Measurements from ENCODE around the gene C15orf39. TPM values are rescaled to one million over a fixed set of nuclear protein-coding genes. Genes with fewer than 3 reads are reported as not detected.

C15orf39 gene
- total RNA-seq, 1 experiment from 2014 or later = 28.9 TPM

- POLR2A ChIA-PET (ENCODE audit: low non-redundant PET) = no interaction called here
- H3K9me3 ChIP-seq (ENCODE audit: low read depth, low read length, poor library complexity, severe bottlenecking) = no peaks in the 10 kb centered on the region
- intact Hi-C loops (cut with micrococcal nuclease; ENCODE audit: unreplicated experiment) = no loop called here
- H3K27ac ChIP-seq (ENCODE audit: low read depth, low read length, poor library complexity, severe bottlenecking) = no peak overlapping the region
- H3K36me3 ChIP-seq (ENCODE audit: insufficient read depth, low read length, poor library complexity, severe bottlenecking) = no peaks in the 10 kb centered on the region
- H3K4me1 ChIP-seq (ENCODE audit: insufficient read depth, low read length, poor library complexity, severe bottlenecking) = no peaks in the 10 kb centered on the region
- BruUV-seq (replicated peaks) = no TSS peak
- CTCF ChIA-PET = interaction anchor here (0.5 kb wide), 1 partner anchor 403 kb away, joined by 9 read pairs; no protein-coding TSS in a partner anchor
- TF ChIP-seq EZH2 (IDR thresholded peaks at IDR 0.05; ENCODE audit: borderline replicate concordance, low read depth, low read length, poor library complexity, severe bottlenecking) = no peak
- TF ChIP-seq CTCF (conservative IDR thresholded peaks at IDR 0.05; ENCODE audit: low read depth, low read length) = no peak
- DNase-seq (ENCODE audit: low spot score) = no peak
- H3K4me3 ChIP-seq (ENCODE audit: low read depth, low read length, poor library complexity, severe bottlenecking) = no peak overlapping the region
- H3K27me3 ChIP-seq (replicated peaks; ENCODE audit: insufficient read depth, low read depth, low read length, poor library complexity) = peaks cover 9% of the 10 kb centered on the region
Observed at GRCh38 chr15:75230016-75230343, 28.3 kb downstream of the C15orf39 start.

- ChIA-PET CTCF (no interaction called here), POLR2A (ENCODE audit: low non-redundant PET) (no interaction called here)
- H3K9me3 ChIP-seq (ENCODE audit: low read depth, low read length, poor library complexity, severe bottlenecking) = no peaks in the 10 kb centered on the region
- intact Hi-C loops (cut with micrococcal nuclease; ENCODE audit: unreplicated experiment) = no loop called here
- peaks cover 9% of the 10 kb centered on the region for H3K27me3 ChIP-seq (replicated peaks; ENCODE audit: insufficient read depth, low read depth, low read length, poor library complexity)
- TF ChIP-seq EZH2 (IDR thresholded peaks at IDR 0.05; ENCODE audit: borderline replicate concordance, low read depth, low read length, poor library complexity, severe bottlenecking) (no peak), CTCF (conservative IDR thresholded peaks at IDR 0.05; ENCODE audit: low read depth, low read length) (no peak)
- H3K27ac ChIP-seq (ENCODE audit: low read depth, low read length, poor library complexity, severe bottlenecking) = no peak overlapping the region
- no peaks in the 10 kb centered on the region for H3K36me3 ChIP-seq (ENCODE audit: insufficient read depth, low read length, poor library complexity, severe bottlenecking)
- H3K4me3 ChIP-seq (ENCODE audit: low read depth, low read length, poor library complexity, severe bottlenecking) = no peak overlapping the region
- DNase-seq (ENCODE audit: low spot score) = no peak
- BruUV-seq (replicated peaks) = no TSS peak
- no peaks in the 10 kb centered on the region for H3K4me1 ChIP-seq (ENCODE audit: insufficient read depth, low read length, poor library complexity, severe bottlenecking)
Observed at GRCh38 chr15:75230551-75231371, 29.1 kb downstream of the C15orf39 start.

GRCh38 chr15:75231836-75232235 is 30.2 kb downstream of the C15orf39 start:
- H3K4me1 ChIP-seq (ENCODE audit: insufficient read depth, low read length, poor library complexity, severe bottlenecking) = no peaks in the 10 kb centered on the region
- BruUV-seq (replicated peaks) = no TSS peak
- TF ChIP-seq CTCF (conservative IDR thresholded peaks at IDR 0.05; ENCODE audit: low read depth, low read length) = no peak
- TF ChIP-seq EZH2 (IDR thresholded peaks at IDR 0.05; ENCODE audit: borderline replicate concordance, low read depth, low read length, poor library complexity, severe bottlenecking) = no peak
- CTCF ChIA-PET = no interaction called here
- H3K36me3 ChIP-seq (ENCODE audit: insufficient read depth, low read length, poor library complexity, severe bottlenecking) = no peaks in the 10 kb centered on the region
- DNase-seq (ENCODE audit: low spot score) = no peak
- intact Hi-C loops (cut with micrococcal nuclease; ENCODE audit: unreplicated experiment) = no loop called here
- no peak overlapping the region for H3K27ac ChIP-seq (ENCODE audit: low read depth, low read length, poor library complexity, severe bottlenecking)
- POLR2A ChIA-PET (ENCODE audit: low non-redundant PET) = no interaction called here
- no peak overlapping the region for H3K4me3 ChIP-seq (ENCODE audit: low read depth, low read length, poor library complexity, severe bottlenecking)
- no peaks in the 10 kb centered on the region for H3K9me3 ChIP-seq (ENCODE audit: low read depth, low read length, poor library complexity, severe bottlenecking)
- H3K27me3 ChIP-seq (replicated peaks; ENCODE audit: insufficient read depth, low read depth, low read length, poor library complexity) = peaks cover 9% of the 10 kb centered on the region
